NCI-H146 treated with DMSO at 0.1 percent for 48 hours (cell line): Measurements from ENCODE around the gene CAND1.
"Not testable (repeated sequence)": the region's sequence is repeated elsewhere in the genome, so short reads cannot be mapped to it uniquely, and the experiment has no call there.

Experiments
- DNase-seq: peaks from one replicate; lab custom pipeline; 2025; ENCODE audit not compliant: unreplicated experiment; lab: John Stamatoyannopoulos, UW

The CAND1 gene

GRCh38 chr12:67339530-67339929 lies 70.4 kb downstream of the CAND1 start:
- DNase-seq = no peak

- DNase-seq = not testable (repeated sequence)
Measured at GRCh38 chr12:67341086-67341485, 71.9 kb downstream of the CAND1 start.

GRCh38 chr12:67344979-67345710 lies 76.0 kb downstream of the CAND1 start:
- DNase-seq = no peak

DNA sequence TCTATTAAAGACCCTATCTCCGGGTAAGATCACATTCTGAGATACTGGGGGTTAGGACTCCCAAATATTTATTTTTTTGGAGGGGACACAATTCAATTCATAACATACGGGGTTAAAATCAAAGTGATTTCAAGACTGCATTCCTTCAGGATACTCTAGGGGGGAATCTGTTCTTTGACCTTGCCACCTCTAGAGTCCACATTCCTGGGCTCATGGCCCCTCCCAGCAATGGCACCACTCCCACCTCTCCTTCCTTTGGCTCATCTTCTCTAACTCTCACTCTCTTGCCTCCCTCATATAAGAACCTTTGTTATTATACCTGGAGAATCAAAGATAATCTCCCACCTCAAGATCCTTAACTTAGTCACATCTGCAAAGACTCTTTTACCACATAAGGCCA lies 79.5 kb downstream of the CAND1 start:
- no peak for DNase-seq

DNA sequence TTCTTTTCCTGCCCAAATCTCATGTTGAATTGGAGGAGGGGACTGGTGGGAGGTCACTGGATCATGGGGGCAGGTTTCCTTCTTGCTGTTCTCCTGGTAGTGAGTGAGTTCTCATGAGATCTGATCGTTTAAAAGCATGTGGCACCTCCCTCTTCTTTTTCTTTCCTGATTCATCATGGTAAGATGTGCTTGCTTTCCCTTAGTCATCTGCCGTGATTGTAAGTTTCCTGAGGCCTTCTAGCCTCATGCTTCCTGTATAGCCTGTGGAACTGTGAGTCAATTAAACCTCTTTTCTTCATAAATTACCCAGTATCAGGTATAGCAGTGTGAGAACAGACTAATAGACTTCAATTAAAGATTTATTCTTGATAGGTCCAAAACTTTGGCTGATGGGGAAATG lies 83.5 kb downstream of the CAND1 start:
- no peak for DNase-seq

GRCh38 chr12:67354322-67354721 lies 85.2 kb downstream of the CAND1 start:
- DNase-seq = no peak

- no peak for DNase-seq
Measured at GRCh38 chr12:67354966-67355365, 85.8 kb downstream of the CAND1 start.

DNA sequence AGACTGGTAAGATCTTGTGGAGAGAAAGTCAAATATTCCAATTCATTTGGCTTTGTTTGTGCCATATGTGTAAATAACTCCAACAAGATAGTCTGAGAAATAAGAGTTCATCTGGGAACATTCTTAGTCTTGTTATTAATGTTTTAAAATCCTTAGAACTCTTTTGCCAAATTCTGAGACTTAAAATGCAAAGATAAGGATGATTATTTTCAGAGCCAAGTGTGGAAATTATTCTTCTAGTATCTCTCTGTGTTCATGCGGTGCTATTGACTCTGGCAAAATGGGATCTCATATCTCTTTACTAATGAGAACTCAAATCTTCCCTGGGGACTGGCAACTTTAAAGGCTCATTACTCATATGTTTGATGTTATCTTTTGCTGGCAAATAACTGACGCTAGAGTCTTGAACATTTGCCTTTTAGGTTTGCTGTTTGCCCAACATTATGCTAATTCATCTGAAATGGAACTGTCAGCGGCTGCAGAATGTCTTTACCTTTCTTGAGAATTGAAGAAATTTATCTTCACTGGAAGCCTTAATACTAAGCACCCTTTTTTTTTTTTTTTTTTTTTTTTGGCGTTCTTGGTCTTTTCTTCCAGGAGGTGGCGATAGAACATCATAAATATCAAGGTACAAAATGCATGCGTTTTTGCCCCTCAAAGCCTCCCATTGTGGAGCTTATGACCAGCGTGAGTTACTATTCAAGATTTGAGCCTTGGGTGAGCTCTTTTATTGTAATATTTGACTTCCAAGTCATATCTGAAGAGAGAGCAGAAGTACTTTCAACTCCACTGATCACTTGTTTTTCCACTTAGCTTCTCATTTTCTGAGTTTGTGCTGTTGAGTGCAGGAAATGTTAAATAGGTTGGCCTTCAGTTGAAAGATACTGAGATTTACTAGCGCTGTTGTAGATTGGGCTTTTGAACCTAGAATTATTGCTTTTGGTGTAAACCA lies 86.5 kb downstream of the CAND1 start:
- DNase-seq = peak; percentile 28

- DNase-seq = no peak
Measured at GRCh38 chr12:67356380-67356774, 87.2 kb downstream of the CAND1 start.

- no peak for DNase-seq
Measured at GRCh38 chr12:67357376-67358125, 88.4 kb downstream of the CAND1 start.

DNA sequence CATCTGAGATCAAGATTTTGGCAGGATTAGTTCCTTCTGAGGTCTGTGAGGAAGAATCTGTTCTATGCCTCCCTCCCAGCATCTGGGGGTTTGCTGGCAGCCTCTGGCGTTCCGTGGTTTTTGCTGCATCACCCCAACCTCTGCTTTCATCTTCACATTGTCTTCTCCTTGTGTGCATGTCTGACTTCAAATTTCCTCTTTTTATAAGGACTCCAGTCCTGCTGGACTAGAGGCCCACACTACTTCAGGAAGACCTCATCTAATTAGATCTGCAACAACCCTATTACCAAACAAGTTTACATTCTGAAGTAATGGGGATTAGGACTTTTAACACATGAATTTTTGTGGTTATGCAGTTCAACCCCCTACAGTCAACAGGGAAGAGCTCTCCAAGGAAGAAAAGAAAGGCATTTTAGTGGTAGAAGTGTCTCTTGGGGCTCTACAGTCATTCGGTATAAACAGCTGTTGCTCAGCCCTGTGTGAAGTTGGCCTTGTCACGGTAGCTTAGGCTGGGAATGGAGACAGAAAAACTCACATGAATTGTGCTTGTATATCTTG lies 89.7 kb downstream of the CAND1 start:
- DNase-seq = no peak

DNA sequence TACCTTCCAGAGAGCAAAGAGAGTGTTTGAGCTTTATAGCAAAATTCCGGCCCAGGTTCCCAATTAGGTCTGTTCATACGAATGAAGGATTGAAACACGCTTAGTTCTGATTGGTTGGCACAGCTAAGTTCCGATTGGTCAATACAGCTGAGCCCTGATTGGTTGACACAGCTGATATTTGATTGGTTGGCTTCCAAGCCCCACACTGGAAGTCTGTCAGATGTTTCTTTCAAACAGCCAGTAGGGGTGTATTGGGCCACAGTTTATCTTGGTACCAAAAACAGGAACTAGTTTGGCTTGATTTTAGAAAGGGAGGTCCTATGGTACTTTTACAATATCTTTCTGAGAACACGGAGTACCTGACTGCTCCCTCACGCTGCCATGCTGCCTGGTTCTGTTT lies 93.4 kb downstream of the CAND1 start:
- no peak for DNase-seq

- peak; percentile 15 for DNase-seq
Measured at GRCh38 chr12:67364228-67364627, 95.1 kb downstream of the CAND1 start.

GRCh38 chr12:67365131-67365530 lies 96.0 kb downstream of the CAND1 start:
- no peak for DNase-seq

DNA sequence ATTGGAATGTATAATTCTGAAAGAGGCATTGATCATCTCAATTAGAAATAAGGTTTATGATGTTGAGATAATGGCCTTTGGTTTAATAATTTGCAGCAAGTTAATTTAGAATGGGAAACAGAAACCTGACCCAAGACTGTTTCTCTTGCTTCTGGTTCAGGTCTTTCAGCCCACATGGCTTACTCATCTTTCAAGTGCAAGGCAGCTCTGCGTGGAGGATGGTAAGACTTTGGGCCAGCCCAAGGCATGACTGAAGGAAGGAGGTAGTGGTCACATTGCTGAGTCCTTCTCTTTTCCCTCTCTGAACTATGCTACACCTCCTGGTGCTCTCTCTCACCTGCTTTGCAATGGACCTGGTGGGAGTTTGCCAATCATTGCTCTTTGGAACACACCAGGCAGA lies 98.7 kb downstream of the CAND1 start:
- no peak for DNase-seq
